KOPT-K1 (cell line): ENCODE data around the gene C19orf81.

ENCODE experiments used
- H3K27ac ChIP-seq: fragments of 200-600 bp; sonication (generic); 2 replicates; pipeline ENCODE4 v1.5.1; 2016; ENCODE audit warnings: antibody characterized with exemption, mild to moderate bottlenecking, low read depth, low read length; ENCODE audit not compliant: poor library complexity, severe bottlenecking
- H3K36me3 ChIP-seq: fragments of 200-600 bp; sonication (generic); 2 replicates; pipeline ENCODE4 v1.5.1; 2017; ENCODE audit warnings: antibody characterized with exemption, mild to moderate bottlenecking, low read length, moderate library complexity; ENCODE audit not compliant: insufficient read depth
- H3K9me3 ChIP-seq: fragments of 200-600 bp; sonication (generic); 2 replicates; pipeline ENCODE4 v1.5.1; 2017; ENCODE audit warnings: antibody characterized with exemption, low read length, mild to moderate bottlenecking; ENCODE audit not compliant: insufficient read depth, poor library complexity, severe bottlenecking

The C19orf81 gene

DNA sequence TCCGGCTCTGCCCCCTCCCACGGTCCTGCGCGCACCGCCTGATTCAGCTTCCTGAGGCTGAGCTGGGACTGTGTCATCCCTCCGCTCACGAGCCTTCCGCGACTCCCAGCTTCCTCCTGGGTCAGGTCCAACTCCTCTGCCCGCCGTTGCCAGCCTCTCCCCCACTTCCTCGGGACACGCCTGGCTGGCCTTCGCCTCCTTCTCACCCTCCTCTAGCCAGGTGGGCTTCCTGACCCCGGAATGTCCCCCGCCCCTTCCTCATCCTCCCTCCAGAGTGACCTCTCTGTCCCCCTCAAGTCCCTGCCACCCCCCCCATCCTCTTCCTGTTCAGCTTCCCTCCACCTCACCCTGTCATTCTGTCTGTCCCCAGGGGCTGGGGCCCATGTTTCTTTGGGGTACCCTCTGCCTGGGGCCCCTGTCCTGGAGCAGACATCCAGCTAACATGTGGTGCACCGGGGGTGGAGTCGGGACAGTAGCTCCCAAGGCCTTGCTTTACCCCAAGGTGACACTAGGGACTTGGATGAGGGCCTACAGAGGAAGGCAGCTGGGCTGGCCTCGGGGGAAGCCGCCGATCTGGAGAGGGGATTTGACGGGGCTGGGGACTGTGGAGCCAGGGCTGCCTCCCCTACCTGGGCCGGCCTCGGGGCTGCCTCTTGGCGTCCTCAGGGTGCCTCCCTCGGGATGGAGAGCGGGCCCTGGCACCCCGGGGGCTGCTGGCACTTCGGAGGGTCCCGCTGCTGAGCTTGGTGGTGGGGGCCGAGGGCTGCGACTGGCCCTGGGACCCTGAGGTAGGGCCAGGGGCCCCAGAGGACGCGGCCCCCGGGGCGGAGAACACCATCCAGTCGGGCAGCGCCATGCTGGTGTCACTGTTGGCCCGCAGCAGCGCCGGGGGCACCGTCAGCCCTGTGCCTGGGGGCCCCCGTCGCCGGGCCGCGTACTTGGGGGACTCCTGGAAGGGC is 53.9 kb downstream of the C19orf81 start:
- Histone ChIP-seq H3K36me3 (no peaks in the 10 kb centered on the region), H3K27ac (no peak overlapping the region), H3K9me3 (no peaks in the 10 kb centered on the region)

DNA sequence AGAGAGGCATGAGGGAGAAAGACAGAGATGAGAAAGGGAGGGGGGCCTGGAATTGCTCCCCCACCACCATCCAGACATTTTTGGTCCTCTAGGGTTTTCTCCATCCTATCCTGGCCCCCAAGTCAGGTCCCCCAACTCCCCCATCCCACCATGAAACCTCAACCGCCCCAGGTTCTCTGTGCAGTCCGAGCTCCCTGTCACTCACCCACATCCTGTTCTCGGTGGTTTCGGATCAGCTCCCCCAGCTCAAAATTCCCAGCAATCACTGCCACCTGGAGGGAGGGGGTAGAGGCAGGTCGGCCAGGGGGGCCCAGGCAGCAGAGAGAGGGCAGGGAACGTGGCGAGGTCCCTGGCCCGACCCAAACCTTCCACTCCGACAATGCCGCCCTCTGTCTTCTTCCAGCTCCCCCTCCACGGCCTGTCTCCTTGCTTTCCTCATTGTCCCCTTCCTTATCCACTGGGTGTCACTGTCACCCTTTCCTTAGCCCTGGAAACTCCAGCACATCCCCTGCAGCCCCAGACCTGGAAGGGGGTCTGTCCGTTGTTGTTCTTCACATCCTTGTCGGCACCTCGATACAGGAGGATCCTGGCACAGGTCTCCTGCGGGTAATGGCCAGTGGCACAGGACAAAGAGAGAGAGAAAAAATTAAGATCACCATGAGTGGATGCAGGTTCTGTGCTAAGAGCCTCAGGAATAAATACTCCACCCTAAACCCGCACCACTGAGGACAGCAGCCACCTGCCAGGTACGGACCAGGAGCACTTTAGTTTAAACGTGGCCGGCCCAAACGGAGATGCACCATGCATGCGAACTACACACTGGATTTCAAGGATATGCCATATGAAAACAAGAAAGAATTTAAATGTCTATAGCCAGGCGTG is 54.9 kb downstream of the C19orf81 start:
- H3K36me3 ChIP-seq = no peaks in the 10 kb centered on the region
- no peaks in the 10 kb centered on the region for H3K9me3 ChIP-seq
- no peak overlapping the region for H3K27ac ChIP-seq

DNA sequence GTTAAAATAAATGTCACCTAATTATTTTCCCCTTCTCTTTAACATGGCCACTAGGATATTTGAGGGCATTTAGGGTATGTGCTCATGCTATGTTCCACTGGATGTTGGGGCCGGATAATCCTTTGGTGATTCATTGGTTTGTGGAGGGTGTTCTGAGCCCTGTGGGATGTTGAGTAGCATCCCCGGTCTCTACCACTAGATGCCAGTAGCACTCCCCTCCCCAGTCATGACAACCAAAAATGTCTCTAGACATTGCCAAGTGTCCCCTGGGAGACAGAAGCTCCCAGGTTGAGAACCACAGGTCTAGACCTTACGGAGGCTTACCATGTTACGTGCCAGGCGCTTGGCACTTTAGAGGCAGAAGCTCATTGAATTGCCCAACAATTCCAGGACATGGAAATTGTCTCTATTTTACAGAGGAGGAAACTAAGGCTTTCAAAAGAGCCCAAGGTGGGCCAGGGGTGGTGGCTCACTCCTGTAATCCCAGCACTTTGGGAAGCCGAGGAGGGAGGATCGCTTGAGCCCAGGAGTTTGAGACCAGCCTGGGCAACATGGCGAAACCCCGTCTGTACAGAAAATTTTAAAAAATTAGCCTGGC is 56.3 kb downstream of the C19orf81 start:
- Histone ChIP-seq H3K9me3 (no peaks in the 10 kb centered on the region), H3K36me3 (no peaks in the 10 kb centered on the region), H3K27ac (no peak overlapping the region)

DNA sequence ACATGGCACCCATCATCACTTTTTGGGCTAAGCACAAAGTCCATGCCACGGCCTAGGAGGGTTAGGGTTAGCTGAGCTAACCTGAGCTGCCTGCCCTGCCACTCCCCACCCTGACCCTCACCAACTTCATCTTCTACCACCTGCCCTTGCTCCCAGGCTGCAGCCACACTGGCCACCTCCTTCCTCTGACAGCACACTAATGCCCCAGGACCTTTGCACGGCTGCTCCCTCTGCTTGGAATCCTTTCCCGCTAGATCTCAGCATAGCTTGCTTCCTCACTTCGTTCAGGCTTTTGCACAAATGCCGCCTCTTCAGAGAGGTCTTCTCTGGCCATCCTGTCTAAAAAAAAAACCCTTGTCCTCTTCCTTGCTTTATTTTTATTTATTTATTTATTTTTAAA is 57.1 kb downstream of the C19orf81 start:
- Histone ChIP-seq H3K36me3 (no peaks in the 10 kb centered on the region), H3K9me3 (no peaks in the 10 kb centered on the region), H3K27ac (no peak overlapping the region)

GRCh38 chr19:50708179-50708879 is 59.1 kb downstream of the C19orf81 start:
- Histone ChIP-seq H3K27ac (no peak overlapping the region), H3K36me3 (no peaks in the 10 kb centered on the region), H3K9me3 (no peaks in the 10 kb centered on the region)
